GM21528 (cell line): ENCODE data around the gene MYOCD.

Experiments
- ATAC-seq: cut with Tn5 transposase; IDR thresholded peaks from one replicate; pipeline ENCODE4 v1.9.1; 2021; ENCODE audit warnings: mild to moderate bottlenecking, moderate library complexity; ENCODE audit not compliant: unreplicated experiment, low FRiP score

MYOCD gene

GRCh38 chr17:12642034-12642433, 23.7 kb upstream of the MYOCD start:
- no peak for ATAC-seq

DNA sequence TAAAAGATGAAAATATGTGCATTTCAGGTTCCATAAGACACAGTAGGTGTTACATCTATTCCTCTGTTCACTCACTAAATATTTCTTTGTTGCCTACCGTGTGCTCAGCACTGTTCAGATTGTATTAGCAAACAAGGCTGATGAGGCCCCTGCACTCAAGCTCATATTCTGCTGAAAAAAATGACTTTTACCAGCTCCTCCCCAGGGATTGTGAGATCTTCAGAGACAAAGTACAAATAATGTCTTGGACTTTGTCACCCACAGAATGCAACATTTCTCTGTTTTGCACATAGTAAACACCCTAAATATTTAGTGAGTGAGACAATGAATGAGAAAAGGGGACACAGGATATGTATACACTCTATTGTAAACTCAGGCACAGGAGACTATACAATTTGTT, 21.9 kb upstream of the MYOCD start:
- ATAC-seq, result no peak

- ATAC-seq, result no peak
Observed at GRCh38 chr17:12644623-12645022, 21.1 kb upstream of the MYOCD start.

GRCh38 chr17:12646761-12647422, 18.8 kb upstream of the MYOCD start:
- no peak for ATAC-seq

GRCh38 chr17:12648498-12648897, 17.2 kb upstream of the MYOCD start:
- ATAC-seq, result no peak

- no peak for ATAC-seq
Observed at GRCh38 chr17:12655936-12656335, 9.8 kb upstream of the MYOCD start.

- ATAC-seq, result no peak
Observed at GRCh38 chr17:12656354-12656753, 9.3 kb upstream of the MYOCD start.

DNA sequence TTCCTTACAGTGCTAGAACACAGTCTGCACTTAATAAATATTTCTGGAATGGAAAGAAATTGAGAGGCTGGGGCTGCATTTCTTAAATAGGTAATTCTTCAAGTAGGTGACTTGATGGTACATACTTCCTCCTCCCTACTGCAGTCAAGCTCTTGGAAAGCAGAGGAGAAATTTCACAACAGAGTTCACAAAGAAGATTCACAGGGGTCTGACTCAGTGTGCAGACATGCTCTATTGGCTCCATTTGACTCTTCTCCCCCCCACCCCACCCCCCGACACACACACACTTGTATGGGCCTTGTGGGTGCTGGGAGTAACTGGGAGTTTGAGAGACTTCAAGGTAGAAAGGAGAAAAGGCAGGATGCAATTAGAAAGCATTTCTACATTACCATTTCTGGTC, 6.2 kb upstream of the MYOCD start:
- ATAC-seq, result no peak

DNA sequence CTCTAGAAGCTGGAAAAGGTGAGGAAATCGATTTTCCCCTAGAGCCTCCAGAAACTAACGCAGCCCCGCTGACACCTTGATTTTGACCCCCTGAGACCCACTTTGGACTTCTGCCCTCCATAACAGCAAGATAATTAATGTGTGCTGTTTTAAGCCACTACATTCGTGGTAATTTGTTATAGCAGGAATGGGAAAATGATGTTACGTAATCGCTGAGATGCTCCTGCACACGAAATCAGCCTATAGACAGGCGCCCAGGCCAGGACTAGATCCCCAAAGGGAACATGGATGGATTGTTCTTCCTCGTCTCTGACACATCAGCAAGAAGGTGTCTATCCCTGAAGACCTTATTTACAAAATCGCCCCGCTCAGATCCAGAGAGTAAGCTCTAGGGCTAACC, 1.4 kb upstream of the MYOCD start:
- ATAC-seq, result no peak

GRCh38 chr17:12664894-12665262, 812 bp upstream of the MYOCD start:
- ATAC-seq, result no peak

GRCh38 chr17:12666718-12667117, 1.0 kb downstream of the MYOCD start:
- no peak for ATAC-seq

- ATAC-seq, result no peak
Observed at GRCh38 chr17:12667299-12667958, 1.7 kb downstream of the MYOCD start.

- no peak for ATAC-seq
Observed at GRCh38 chr17:12671906-12672305, 6.2 kb downstream of the MYOCD start.

DNA sequence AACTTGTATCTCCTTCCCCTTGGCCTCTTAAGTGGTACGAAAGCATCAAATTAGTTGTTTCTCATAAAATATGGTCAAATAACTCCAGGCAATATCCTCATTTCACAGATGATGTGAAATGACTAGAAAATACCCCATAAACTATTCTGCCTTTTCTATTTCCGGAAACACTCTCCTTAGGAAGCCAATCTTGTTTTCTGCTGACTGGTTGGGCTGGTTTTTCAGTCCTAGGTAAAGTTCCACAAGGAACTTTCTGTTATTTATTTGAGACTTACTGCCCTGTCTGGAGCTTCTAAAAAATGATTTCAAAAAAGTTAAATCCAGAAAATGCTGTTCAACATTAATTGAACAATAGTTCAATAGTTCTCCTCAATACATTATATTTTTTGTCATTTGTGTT, 7.3 kb downstream of the MYOCD start:
- ATAC-seq, result no peak

DNA sequence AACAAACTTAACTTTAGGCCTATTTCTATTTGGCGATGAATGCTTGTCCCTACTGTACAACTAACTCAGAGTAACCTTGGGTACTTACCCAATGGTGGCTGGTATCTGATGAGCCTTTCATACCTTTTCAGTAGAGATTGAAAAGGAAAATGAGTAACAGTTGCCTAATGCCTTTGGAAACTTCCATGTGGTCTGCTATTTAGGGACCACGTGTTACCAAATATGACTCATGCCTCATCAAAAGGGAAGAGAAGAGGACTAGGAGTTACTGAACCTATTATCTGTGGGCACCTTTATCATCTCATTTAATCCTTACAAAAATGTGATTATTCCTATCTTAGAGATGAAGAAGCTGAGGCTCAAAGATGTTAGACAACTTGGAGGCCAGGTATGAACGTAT, 8.1 kb downstream of the MYOCD start:
- ATAC-seq, result no peak

DNA sequence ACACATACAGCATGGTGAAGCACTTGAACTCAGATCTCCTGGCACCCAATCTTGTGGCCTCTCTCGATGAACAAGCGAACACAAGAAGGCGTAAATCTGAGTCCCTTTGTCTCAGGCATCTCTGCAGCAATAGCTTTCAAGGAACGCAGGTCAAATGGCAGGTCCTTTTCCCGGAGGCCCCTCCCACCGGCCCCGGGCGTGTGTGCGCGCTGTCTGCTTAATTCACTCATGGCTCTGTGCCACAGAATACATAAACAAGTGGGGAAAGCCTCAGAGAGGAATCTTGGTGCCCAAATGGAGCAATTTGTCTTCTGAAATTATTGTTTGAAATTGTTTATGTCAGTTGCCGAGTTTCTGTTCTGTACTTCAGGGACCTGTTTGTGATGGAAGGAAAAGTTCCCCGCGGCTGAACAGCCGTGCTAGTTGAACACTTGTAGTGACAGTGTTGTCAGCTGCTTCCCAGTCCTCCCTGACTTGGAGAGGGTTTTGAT, 14.8 kb downstream of the MYOCD start:
- ATAC-seq, result no peak

DNA sequence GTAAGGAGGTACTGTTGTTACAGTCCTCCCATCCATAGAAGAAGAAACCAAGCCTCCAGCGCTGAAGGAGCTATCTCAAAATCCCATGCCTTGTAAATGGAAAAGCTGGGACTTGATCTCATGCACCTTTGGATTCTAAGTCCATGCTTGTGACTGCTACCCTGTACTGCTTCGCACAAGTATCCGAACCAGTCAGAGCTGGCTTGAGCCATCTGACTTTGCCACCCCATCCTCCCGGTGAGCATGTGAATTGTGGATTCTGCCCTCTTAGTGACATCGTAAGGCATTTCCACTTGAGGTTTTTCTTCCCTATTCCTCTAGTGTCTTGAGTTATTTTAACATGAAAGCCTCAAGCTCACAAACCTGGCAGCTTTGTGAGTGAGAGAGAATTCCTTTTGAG, 15.3 kb downstream of the MYOCD start:
- ATAC-seq, result no peak

DNA sequence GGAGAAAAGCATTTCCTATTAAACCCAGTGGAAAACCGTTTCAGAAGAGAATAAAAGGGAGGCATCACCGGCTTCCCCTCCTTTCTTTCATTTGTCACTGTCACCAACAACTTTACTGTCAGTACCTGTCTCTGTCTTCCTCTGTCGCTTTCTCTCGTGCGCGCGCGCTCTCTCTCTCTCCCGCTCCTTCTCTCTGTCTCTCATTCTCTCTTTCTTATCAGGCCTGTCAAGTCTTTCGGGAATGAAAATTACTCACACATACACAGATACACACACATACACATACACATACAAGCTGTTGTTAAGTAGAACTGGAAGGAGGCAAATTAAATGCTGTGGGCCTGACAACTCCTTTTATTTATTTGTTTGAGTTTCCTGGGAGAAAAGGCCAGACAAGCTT, 17.6 kb downstream of the MYOCD start:
- no peak for ATAC-seq

DNA sequence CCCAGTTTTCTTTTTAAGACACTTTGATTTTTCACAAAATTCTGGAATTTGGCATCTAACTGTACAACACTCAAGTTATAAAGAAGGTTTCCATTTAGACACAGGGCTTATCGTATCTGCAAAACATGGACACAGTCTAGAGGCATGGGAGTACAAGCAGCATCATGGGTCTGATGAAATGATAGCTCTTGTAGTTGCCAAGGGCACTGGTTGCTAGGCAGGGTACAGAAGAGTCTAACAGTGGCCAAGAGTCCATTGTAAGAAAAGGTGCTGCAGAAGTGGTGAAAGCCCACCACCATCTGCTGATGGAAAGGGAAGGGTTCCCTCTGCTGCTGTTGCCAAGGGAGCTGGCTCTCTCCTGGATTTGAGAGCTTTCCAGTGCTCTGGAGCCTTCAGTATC, 20.8 kb downstream of the MYOCD start:
- no peak for ATAC-seq

DNA sequence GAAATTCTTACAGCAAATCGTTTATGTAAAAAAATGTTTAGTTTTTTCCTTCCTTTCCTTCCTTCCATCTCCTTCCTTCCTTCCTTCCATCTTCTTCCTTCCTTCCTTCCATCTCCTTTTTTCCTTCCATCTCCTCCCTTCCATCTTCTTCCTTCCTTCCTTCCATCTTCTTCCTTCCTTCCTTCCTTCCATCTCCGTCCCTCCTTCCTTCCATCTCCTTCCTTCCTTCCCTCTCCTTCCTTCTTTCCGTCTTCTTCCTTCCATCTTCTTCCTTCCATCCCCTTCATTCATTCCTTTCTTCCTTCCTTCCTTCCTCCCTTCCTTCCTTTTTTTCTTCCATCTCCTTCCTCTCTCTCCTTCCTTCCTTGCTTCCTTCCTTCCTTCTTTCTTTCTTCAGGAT, 22.7 kb downstream of the MYOCD start:
- no peak for ATAC-seq

DNA sequence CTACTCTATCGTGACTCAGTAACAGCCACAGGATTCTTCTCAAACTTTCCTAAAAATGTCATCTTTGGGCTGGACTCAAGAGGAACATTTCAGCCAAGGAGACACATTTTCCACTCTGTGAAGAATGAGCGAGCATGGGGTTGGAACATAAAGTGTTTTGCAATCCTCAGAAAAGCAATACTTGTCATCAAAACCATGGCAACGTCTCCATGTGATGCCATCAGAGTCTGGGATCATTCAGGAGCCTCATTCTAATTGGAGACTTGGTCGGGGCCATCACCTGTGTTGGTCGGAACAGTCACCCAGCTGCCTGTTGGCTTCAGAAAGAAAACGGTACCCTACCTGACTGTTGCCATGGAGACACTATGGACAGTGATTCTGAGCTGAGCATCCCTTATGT, 25.5 kb downstream of the MYOCD start:
- ATAC-seq, result no peak

DNA sequence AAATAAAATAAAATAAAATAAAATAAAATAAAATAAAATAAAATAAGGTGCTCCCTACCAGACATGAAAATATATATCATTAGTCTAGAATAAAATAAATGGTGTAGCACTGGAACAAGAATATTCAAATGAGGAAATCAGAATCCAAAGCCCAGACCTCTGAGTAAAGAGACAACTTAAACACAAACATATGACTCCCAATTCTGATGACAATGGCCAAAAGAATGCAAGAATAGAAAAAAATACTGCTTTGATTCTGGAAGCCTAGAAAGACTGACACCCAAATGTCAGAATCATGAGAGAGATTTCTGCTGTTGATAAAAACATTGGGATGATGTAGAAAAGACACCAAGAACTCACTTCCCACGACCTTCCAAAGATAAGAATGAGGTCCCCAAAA, 27.9 kb downstream of the MYOCD start:
- no peak for ATAC-seq
